ENCODE measurements around the gene DCUN1D4. TPM values are rescaled to one million over a fixed set of nuclear protein-coding genes. Genes with fewer than 3 reads are reported as not detected.

DCUN1D4 gene
- total RNA-seq, 1 experiment from 2014 or later, result 34.3 TPM

- H3K27ac Mint-ChIP-seq, result no peak overlapping the region
- peaks cover 54% of the 10 kb centered on the region for H3K36me3 Mint-ChIP-seq
- POLR2A ChIA-PET, result no interaction called here
- TF ChIP-seq IRF1 (CRISPR knock-in tag; IDR thresholded peaks at IDR 0.05), result no peak
- TF ChIP-seq STAT6 (CRISPR knock-in tag; conservative IDR thresholded peaks at IDR 0.05; ENCODE audit: low read depth), result no peak
- no peak for TF ChIP-seq E2F5 (CRISPR knock-in tag; IDR thresholded peaks at IDR 0.05)
- no peak for TF ChIP-seq HMGXB4 (CRISPR knock-in tag; IDR thresholded peaks at IDR 0.05)
- ATAC-seq (no peak), DNase-seq (ENCODE audit: low spot score) (no peak)
- no peaks in the 10 kb centered on the region for H3K4me1 Mint-ChIP-seq
- H3K4me3 Mint-ChIP-seq, result no peak overlapping the region
- no peaks in the 10 kb centered on the region for H3K27me3 Mint-ChIP-seq (ENCODE audit: low read depth)
- H3K9me3 Mint-ChIP-seq, result no peaks in the 10 kb centered on the region
- CTCF ChIA-PET, result interaction anchor here (0.7 to 1.1 kb wide), 2 partner anchors 16 to 158 kb away, joined by 3 to 4 read pairs; no protein-coding TSS in a partner anchor
Measured at GRCh38 chr4:51868449-51868847, 25.5 kb downstream of the DCUN1D4 start.

- DNase-seq (ENCODE audit: low spot score), result no peak
- H3K36me3 Mint-ChIP-seq, result peaks cover 61% of the 10 kb centered on the region
Measured at GRCh38 chr4:51870441-51871188, 27.7 kb downstream of the DCUN1D4 start.

GRCh38 chr4:51872283-51872997 lies 29.5 kb downstream of the DCUN1D4 start:
- Mint-ChIP-seq H3K9me3 (peaks cover 4% of the 10 kb centered on the region), H3K27me3 (ENCODE audit: low read depth) (no peaks in the 10 kb centered on the region), H3K4me1 (no peaks in the 10 kb centered on the region), H3K4me3 (no peak overlapping the region), H3K27ac (no peak overlapping the region), H3K36me3 (peaks cover 52% of the 10 kb centered on the region)
- ATAC-seq, result no peak
- DNase-seq (ENCODE audit: low spot score), result no peak
- POLR2A ChIA-PET, result no interaction called here
- CTCF ChIA-PET, result interaction anchor here (1.0 kb wide), 1 partner anchor 13 kb away, joined by 3 read pairs; no protein-coding TSS in a partner anchor
- no peak for TF ChIP-seq EMX1 (CRISPR knock-in tag; IDR thresholded peaks at IDR 0.05)
- no peak for TF ChIP-seq ZNF396 (CRISPR knock-in tag; IDR thresholded peaks at IDR 0.05; ENCODE audit: borderline replicate concordance)
- no peak for TF ChIP-seq E2F4 (CRISPR knock-in tag; IDR thresholded peaks at IDR 0.05; ENCODE audit: borderline replicate concordance, low read depth)
- no peak for TF ChIP-seq NR2C2 (CRISPR knock-in tag; IDR thresholded peaks at IDR 0.05)
- no peak for TF ChIP-seq NFE2L1 (CRISPR knock-in tag; IDR thresholded peaks at IDR 0.05)
- no peak for TF ChIP-seq TEAD4 (CRISPR knock-in tag; IDR thresholded peaks at IDR 0.05)
- no peak for TF ChIP-seq JUN (CRISPR knock-in tag; IDR thresholded peaks at IDR 0.05)
- no peak for TF ChIP-seq TCF7 (CRISPR knock-in tag; IDR thresholded peaks at IDR 0.05; ENCODE audit: low read depth)

More at GRCh38 chr4:51870441-51871188, 27.7 kb downstream of the DCUN1D4 start:
- CTCF ChIA-PET, result interaction anchor here (0.9 kb wide), 1 partner anchor 40 kb away, joined by 3 read pairs; no protein-coding TSS in a partner anchor
- no peak overlapping the region for H3K27ac Mint-ChIP-seq
- no peaks in the 10 kb centered on the region for H3K27me3 Mint-ChIP-seq (ENCODE audit: low read depth)
- POLR2A ChIA-PET, result no interaction called here
- no peak for TF ChIP-seq ELF4 (CRISPR knock-in tag; IDR thresholded peaks at IDR 0.05; ENCODE audit: low read depth)
- TF ChIP-seq FOXK1 (CRISPR knock-in tag; IDR thresholded peaks at IDR 0.05), result no peak
- no peak for TF ChIP-seq ESRRA (CRISPR knock-in tag; IDR thresholded peaks at IDR 0.05; ENCODE audit: borderline replicate concordance)
- no peak for TF ChIP-seq NR3C1 (CRISPR knock-in tag; conservative IDR thresholded peaks at IDR 0.05; ENCODE audit: low read depth)
- TF ChIP-seq ZNF138 (CRISPR knock-in tag; conservative IDR thresholded peaks at IDR 0.05), result no peak
- no peak for TF ChIP-seq NR1H2 (CRISPR knock-in tag; IDR thresholded peaks at IDR 0.05)
- TF ChIP-seq PREB (CRISPR knock-in tag; IDR thresholded peaks at IDR 0.05; ENCODE audit: borderline replicate concordance), result no peak
- no peak overlapping the region for H3K4me3 Mint-ChIP-seq
- no peaks in the 10 kb centered on the region for H3K4me1 Mint-ChIP-seq
- H3K9me3 Mint-ChIP-seq, result no peaks in the 10 kb centered on the region; the same call in 1 of the 2 replicates
- no peak for ATAC-seq

All from WTC11 (cell line).